Activated naive CD8-positive, alpha-beta T cell (primary cell): Measurements from ENCODE around the gene USP25.
"Not testable (repeated sequence)": the region's sequence is repeated elsewhere in the genome, so short reads cannot be mapped to it uniquely, and the experiment has no call there.

Experiments
- H3K27ac Mint-ChIP-seq: one replicate; pipeline ENCODE4 v1.8.0; 2021; ENCODE audit warnings: mixed read lengths
- H3K27me3 Mint-ChIP-seq: one replicate; pipeline ENCODE4 v1.8.0; 2021; ENCODE audit warnings: mixed read lengths
- H3K36me3 Mint-ChIP-seq: one replicate; pipeline ENCODE4 v1.8.0; 2021; ENCODE audit warnings: mixed read lengths
- H3K4me1 Mint-ChIP-seq: one replicate; pipeline ENCODE4 v1.8.0; 2021; ENCODE audit warnings: low read depth, mixed read lengths
- H3K4me3 Mint-ChIP-seq: one replicate; pipeline ENCODE4 v1.8.0; 2021; ENCODE audit warnings: mild to moderate bottlenecking, mixed read lengths
- H3K9me3 Mint-ChIP-seq: one replicate; pipeline ENCODE4 v1.8.0; 2021; ENCODE audit warnings: low read depth, mixed read lengths

Gene USP25

DNA sequence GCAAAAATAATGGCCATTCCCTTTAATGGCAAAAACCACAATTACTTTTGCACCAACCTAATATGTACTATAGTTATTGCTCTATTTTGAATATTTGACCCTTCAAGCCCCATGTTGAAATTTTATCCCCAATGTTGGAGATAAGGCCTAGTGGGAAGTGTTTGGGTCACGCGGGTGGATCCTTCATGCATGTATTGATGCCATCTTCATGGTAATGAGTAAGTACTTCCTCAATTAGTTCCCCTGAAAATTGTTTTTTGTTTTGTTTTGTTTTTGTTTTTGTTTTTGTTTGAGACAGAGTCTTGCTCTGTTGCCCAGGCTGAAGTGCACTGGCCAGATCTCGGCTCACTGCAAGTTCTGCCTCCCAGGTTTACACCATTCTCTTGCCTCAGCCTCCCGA, 9.8 kb upstream of the USP25 start:
- Mint-ChIP-seq H3K4me1 (no peaks in the 10 kb centered on the region), H3K27me3 (no peaks in the 10 kb centered on the region), H3K4me3 (no peak overlapping the region), H3K36me3 (peaks cover 3% of the 10 kb centered on the region), H3K9me3 (peaks cover 5% of the 10 kb centered on the region), H3K27ac (no peak overlapping the region)

DNA sequence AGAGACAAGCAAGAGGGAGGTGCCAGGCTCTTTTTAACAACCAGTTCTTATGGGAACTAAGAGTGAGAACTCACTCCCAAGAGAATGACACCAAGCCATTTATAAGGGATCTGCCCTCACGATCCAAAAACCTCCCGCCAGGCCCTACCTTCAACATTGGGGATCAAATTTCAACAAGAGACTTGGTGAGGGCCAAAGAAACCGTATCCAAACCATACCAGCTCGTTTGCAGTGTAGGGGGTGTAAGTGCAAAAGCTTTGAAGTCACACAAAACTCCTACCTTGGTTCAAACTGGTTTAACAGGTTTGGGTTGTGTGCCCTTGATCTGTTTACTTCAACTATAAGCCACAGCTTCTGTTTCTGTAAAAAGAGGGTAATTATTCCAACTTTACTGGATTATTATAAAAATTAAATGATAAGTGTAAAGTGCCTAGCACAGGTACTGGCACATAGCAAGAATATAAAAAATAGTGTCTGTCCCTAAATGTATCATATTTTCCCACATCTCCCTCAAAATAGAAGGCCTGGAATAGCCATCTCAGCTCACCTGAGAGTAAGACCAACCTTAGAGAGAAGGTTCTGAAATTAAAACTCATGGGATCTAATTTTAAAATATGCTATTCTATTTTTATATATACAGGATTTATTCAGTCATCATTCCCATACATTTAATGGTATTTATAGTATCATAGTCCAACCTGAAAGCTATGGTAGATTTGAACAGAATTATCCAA, 7.0 kb upstream of the USP25 start:
- Mint-ChIP-seq H3K4me3 (no peak overlapping the region), H3K27ac (no peak overlapping the region), H3K4me1 (no peaks in the 10 kb centered on the region), H3K36me3 (peaks cover 3% of the 10 kb centered on the region), H3K9me3 (peaks cover 5% of the 10 kb centered on the region), H3K27me3 (no peaks in the 10 kb centered on the region)

GRCh38 chr21:15725949-15726348, 3.8 kb upstream of the USP25 start:
- Mint-ChIP-seq H3K4me3 (no peak overlapping the region), H3K36me3 (peaks cover 3% of the 10 kb centered on the region), H3K27me3 (no peaks in the 10 kb centered on the region), H3K9me3 (peaks cover 5% of the 10 kb centered on the region), H3K27ac (no peak overlapping the region), H3K4me1 (no peaks in the 10 kb centered on the region)

DNA sequence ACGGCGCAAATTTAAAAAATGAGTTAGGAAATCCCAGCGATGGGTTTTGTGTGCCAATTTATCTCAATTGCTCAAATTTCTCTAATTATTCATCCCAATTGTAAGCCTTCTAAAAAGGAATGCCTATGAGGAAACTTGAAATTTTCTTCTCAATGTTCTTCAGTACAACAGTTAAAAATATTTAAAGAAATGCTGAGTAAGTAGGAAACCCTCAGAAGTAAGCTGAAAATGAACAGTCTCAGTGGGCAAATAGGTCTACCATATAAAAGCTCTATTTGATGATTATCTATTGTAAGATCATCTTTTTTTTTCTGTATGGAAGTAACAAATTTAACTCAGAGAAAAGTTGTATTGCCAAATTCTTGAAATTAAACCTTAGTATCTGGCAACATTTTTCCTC, 1.7 kb upstream of the USP25 start:
- H3K4me1 Mint-ChIP-seq = peaks cover 17% of the 10 kb centered on the region
- no peaks in the 10 kb centered on the region for H3K9me3 Mint-ChIP-seq
- no peak overlapping the region for H3K27ac Mint-ChIP-seq
- no peaks in the 10 kb centered on the region for H3K36me3 Mint-ChIP-seq
- no peaks in the 10 kb centered on the region for H3K27me3 Mint-ChIP-seq
- no peak overlapping the region for H3K4me3 Mint-ChIP-seq

DNA sequence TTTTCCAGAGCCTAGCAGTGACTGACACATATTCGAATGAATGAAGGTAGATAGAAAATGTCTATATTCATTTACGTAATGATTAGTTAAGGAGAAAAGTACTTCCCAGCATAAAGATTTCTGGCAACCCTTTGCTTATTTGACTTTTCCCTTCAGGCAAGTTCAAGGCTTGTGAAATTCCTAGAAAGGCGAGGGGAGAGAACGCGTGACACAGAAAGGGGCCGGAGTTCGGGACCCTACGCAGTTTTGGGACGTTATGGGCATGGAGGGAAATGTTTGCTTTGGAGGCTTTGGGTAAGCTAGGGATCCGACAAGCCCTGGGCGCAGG, 472 bp upstream of the USP25 start:
- Mint-ChIP-seq H3K4me1 (peaks cover 27% of the 10 kb centered on the region), H3K27ac (peak overlapping the region; percentile 46), H3K4me3 (peak overlapping the region; percentile 83), H3K27me3 (no peaks in the 10 kb centered on the region), H3K36me3 (no peaks in the 10 kb centered on the region), H3K9me3 (no peaks in the 10 kb centered on the region)

DNA sequence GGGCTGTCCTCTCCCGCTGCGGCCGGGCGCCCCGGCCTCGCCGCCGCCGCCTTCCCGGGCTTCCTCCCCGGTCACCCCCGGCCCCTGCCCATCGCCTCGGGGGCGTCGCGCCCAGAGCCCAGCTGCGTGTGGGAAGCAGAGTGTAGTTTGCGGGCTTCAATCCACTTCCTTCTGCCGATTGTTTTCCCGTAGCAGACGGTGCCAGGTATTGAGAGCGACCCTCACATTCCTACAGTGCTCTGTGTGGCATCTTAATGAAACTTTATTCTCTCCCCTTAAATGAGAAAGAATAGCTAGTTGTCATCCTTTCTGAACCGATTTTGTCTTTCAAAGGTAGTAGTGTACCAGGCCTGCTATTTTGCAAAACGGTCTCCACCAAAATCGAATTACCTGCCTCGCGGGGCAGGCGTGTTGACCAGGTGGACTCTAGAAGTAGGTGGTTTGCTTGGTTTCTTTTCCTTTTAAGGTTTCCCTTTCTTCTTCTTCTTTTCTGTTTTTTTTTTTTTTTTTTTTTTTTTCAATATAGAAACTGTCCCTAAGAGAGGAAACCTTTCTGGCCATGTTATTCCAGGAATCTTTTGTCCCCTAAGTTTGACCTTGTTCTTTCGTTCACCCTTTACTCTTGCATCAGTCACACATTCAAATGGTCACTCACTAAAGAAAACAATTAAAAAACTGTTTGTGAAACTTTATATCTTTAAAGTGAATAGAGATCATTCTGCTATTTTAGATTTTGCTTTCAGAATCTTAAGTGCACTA, 881 bp downstream of the USP25 start:
- H3K36me3 Mint-ChIP-seq = no peaks in the 10 kb centered on the region
- H3K4me3 Mint-ChIP-seq = peak overlapping the region; percentile 95
- peaks cover 40% of the 10 kb centered on the region for H3K4me1 Mint-ChIP-seq
- no peaks in the 10 kb centered on the region for H3K9me3 Mint-ChIP-seq
- no peaks in the 10 kb centered on the region for H3K27me3 Mint-ChIP-seq
- peak overlapping the region; percentile 92 for H3K27ac Mint-ChIP-seq

DNA sequence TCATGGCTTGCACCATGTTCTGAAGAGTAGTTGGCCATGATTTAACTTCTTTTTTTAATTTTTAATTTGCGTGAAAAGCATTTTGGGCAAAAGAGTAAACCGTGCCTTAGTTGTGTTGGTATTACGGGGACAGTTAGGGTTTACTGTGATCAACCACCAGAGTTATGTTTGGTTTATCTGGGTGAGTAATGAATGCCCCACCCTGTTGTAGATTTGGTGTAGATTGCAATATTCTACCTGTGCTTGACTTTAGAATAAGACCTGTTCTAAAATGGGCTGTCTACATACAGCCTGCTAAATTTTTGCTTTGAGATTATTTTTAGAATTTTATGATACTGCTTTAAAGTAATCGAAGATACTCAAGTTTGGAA, 1.4 kb downstream of the USP25 start:
- Mint-ChIP-seq H3K27ac (peak overlapping the region; percentile 92), H3K4me1 (peaks cover 45% of the 10 kb centered on the region), H3K36me3 (no peaks in the 10 kb centered on the region), H3K27me3 (no peaks in the 10 kb centered on the region), H3K4me3 (peak overlapping the region; percentile 95), H3K9me3 (no peaks in the 10 kb centered on the region)

DNA sequence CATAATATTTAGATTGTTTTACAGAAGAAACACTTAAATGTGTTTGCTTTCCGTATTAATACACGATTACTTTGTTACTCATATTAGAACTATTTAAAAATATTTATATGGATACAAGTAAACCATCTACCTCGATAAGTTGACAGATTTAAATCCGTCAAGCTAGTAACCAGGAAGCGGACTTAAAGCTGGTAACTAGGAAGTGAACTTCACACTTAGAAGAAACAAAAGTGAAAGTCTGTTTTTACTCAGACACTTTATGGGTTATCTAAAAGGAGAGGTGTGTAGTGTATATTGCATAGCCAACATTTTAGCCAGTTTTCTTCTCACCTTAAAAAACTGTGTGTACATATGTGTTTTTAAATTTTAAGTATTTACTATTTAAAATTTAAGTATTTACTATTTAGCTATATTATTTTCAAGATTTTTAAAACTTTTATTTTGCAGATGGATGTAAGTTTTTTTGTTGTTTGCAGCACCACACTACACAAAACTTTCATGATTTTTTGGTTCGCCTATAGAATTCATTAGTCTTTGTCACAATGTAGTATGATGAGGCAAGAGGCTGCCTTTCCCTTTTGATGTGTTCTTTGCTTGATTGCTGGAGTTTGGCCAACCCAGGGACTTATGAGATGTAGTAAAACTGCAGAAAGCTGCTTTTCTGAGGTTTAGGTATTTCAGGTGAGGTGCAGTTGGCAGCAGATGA, 2.7 kb downstream of the USP25 start:
- H3K4me1 Mint-ChIP-seq = peaks cover 55% of the 10 kb centered on the region
- peak overlapping the region; percentile 75 for H3K27ac Mint-ChIP-seq

DNA sequence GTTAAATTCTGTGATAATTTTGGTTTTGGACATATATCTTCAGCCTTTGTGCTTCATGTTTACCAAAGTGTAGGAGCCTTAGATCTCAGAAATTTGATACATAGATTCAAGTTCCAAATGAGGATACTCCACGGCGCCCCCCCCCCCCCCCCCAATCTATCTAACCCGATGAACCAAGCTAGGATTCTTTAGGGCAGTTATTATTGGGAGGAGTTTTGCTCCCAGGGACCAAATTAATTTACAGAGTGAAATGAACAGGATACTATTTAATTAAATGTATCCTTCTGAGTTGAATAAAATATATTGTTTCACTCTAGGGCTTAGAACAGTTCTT, 3.2 kb downstream of the USP25 start:
- Mint-ChIP-seq H3K27me3 (no peaks in the 10 kb centered on the region), H3K4me1 (peaks cover 60% of the 10 kb centered on the region), H3K27ac (peak overlapping the region; percentile 54), H3K9me3 (no peaks in the 10 kb centered on the region), H3K36me3 (peaks cover under 1% of the 10 kb centered on the region), H3K4me3 (peak overlapping the region; percentile 95)

More for the DNA sequence above, 2.7 kb downstream of the USP25 start:
- H3K4me3 Mint-ChIP-seq = peak overlapping the region; percentile 95
- no peaks in the 10 kb centered on the region for H3K9me3 Mint-ChIP-seq
- H3K27me3 Mint-ChIP-seq = no peaks in the 10 kb centered on the region
- H3K36me3 Mint-ChIP-seq = no peaks in the 10 kb centered on the region

- Mint-ChIP-seq H3K4me3 (peak overlapping the region; percentile 30), H3K9me3 (no peaks in the 10 kb centered on the region), H3K36me3 (peaks cover 3% of the 10 kb centered on the region), H3K27ac (peak overlapping the region; percentile 58), H3K4me1 (peaks cover 84% of the 10 kb centered on the region), H3K27me3 (no peaks in the 10 kb centered on the region)
Measured at GRCh38 chr21:15735409-15735808, 5.6 kb downstream of the USP25 start.

DNA sequence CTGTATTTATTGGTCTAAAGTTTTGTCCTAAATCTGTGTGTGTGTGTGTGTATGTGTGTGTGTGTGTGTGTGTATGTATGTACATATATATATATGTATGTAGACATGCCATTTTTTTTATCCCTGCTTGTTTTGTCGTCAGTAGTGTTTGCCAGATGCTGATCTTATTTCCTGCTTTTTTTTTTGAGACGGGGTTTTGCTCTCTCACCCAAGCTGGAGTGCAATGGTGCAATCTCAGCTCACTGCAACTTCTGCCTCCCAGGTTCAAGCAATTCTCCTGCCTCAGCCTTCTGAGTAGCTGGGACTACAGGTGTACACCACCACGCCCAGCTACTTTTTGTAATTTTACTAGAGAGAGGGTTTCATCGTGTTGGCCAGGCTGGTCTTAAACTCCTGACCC, 6.1 kb downstream of the USP25 start:
- not testable (repeated sequence) for H3K9me3 Mint-ChIP-seq, H3K27me3 Mint-ChIP-seq, H3K36me3 Mint-ChIP-seq
- Mint-ChIP-seq H3K27ac (peak overlapping the region; percentile 58), H3K4me3 (peak overlapping the region; percentile 49), H3K4me1 (peaks cover 87% of the 10 kb centered on the region)

- not testable (repeated sequence) for H3K27me3 Mint-ChIP-seq, H3K27ac Mint-ChIP-seq, H3K4me3 Mint-ChIP-seq, H3K9me3 Mint-ChIP-seq
- H3K4me1 Mint-ChIP-seq = peaks cover 90% of the 10 kb centered on the region
- peaks cover 10% of the 10 kb centered on the region for H3K36me3 Mint-ChIP-seq
Measured at GRCh38 chr21:15738779-15739178, 9.0 kb downstream of the USP25 start.

DNA sequence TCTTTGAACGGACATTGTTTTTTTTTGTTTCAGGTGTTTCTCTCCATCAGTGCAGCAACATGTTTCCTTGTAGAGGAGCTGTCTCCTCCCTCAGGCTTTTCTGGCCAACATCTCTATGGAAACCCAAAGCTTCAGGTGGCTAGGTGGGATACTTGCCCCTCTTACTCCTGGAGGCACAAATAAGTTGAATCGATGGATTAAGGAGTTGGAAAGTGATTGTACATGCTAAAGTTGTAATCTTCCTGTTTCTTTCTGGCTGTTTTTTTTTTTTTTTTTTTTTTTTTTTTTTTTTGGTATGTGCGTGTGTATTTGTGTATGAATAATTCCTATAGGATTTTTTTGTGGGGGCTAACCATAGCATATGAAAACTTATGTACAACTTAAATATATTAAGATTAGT, 10.6 kb downstream of the USP25 start:
- Mint-ChIP-seq H3K27ac (peak overlapping the region; percentile 34), H3K4me1 (peaks cover 86% of the 10 kb centered on the region), H3K9me3 (no peaks in the 10 kb centered on the region), H3K4me3 (peak overlapping the region; percentile 9), H3K27me3 (no peaks in the 10 kb centered on the region), H3K36me3 (peaks cover 10% of the 10 kb centered on the region)

DNA sequence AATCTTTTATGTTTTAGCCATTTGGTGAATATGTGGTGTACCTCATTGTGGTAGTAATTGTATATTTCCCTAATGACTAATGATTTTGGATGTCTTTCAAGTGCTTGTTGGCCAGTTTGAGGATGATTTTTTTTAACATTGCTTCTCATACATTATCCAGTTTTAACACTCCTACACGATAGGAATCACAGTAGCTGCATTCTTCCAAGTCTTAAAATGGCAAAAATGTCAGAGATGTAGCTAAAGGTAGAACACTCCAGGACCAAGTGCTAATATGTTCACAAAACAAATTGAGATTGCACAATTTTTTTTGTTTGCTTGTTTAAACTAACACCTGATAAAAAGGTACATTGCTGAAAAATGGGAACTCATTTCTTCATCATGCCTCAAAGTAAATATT, 11.7 kb downstream of the USP25 start:
- Mint-ChIP-seq H3K4me1 (peaks cover 82% of the 10 kb centered on the region), H3K27me3 (no peaks in the 10 kb centered on the region), H3K36me3 (peaks cover 15% of the 10 kb centered on the region), H3K9me3 (peaks cover 4% of the 10 kb centered on the region), H3K27ac (no peak overlapping the region), H3K4me3 (no peak overlapping the region)

- Mint-ChIP-seq H3K27ac (peak overlapping the region; percentile 30), H3K9me3 (peaks cover 4% of the 10 kb centered on the region), H3K4me3 (peak overlapping the region; percentile 14), H3K36me3 (peaks cover 15% of the 10 kb centered on the region), H3K27me3 (no peaks in the 10 kb centered on the region), H3K4me1 (peaks cover 79% of the 10 kb centered on the region)
Measured at GRCh38 chr21:15742052-15742670, 12.4 kb downstream of the USP25 start.
